Body of pancreas (tissue), 4 donors: Measurements from ENCODE around the gene RAB21.

Experiments used
- POLR2A ChIP-seq, 3 donors: fragments of 450-650 bp; IDR thresholded peaks; one replicate each; pipeline ENCODE4 v1.6.1; 2016; ENCODE audit warnings: antibody characterized with exemption in 3 of 3, mild to moderate bottlenecking in 2 of 3
- TF ChIP-seq, protein P1 (sequence below), 7 experiments: fragments of 450-650 bp in 4 of 7; fragments of 200-600 bp in 3 of 7; sonication (generic) in 3 of 7; IDR thresholded peaks; one replicate each; pipeline ENCODE4 v1.5.1; 2016 to 2019; ENCODE audit warnings: antibody characterized with exemption in 7 of 7

GRCh38 chr12:71756054-71756690 lies 1.5 kb downstream of the RAB21 start:
- TF ChIP-seq, protein P1, sequence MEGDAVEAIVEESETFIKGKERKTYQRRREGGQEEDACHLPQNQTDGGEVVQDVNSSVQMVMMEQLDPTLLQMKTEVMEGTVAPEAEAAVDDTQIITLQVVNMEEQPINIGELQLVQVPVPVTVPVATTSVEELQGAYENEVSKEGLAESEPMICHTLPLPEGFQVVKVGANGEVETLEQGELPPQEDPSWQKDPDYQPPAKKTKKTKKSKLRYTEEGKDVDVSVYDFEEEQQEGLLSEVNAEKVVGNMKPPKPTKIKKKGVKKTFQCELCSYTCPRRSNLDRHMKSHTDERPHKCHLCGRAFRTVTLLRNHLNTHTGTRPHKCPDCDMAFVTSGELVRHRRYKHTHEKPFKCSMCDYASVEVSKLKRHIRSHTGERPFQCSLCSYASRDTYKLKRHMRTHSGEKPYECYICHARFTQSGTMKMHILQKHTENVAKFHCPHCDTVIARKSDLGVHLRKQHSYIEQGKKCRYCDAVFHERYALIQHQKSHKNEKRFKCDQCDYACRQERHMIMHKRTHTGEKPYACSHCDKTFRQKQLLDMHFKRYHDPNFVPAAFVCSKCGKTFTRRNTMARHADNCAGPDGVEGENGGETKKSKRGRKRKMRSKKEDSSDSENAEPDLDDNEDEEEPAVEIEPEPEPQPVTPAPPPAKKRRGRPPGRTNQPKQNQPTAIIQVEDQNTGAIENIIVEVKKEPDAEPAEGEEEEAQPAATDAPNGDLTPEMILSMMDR (IDR thresholded peaks at IDR 0.05), result no peak
- no peak for TF ChIP-seq POLR2A (IDR thresholded peaks at IDR 0.05)
